Fibroblast of skin of right quadriceps (primary cell): Measurements from ENCODE around the gene ACVR1.

Source experiments
- DNase-seq: peaks from one replicate; pipeline ENCODE4 v3.0.0-alpha.2; 2013

Gene ACVR1

DNA sequence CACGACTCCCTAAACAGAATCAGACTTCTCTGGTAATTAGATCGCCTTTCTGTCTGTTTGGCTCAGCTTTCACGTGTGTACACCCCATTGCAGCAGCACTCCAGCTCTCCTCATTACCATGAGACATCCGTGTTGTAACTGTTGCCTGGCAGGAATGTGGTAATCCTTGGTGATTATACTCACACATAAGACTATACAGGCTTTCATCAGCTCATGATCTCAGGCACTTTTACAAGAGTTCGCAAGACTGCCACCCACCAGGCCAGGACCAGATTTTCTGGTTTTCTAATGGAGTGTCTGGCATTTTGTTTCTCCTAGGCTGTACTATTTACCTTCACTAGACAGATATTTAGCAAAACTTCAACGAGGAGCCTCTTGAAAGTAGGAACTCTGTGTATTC, 50.2 kb downstream of the ACVR1 start:
- peak; percentile 80 for DNase-seq

DNA sequence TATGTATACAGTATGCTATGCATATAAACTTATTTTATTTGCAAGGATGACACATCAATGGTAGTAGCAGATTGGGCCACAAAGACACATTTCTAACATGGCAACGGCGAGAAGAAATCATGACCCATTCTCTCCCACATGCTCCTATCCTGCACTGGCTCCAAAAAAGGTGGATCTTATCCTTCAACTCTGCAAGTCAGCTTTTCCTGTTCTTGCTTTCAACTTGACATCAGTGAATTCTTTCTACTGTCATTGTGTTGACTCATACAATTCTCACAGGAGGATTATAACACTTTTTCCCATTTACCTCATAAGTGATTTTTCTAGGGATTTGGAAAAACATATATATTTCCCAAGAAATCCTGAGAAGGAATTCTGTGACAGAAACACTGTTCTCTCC, 53.1 kb downstream of the ACVR1 start:
- peak; percentile 65 for DNase-seq

DNA sequence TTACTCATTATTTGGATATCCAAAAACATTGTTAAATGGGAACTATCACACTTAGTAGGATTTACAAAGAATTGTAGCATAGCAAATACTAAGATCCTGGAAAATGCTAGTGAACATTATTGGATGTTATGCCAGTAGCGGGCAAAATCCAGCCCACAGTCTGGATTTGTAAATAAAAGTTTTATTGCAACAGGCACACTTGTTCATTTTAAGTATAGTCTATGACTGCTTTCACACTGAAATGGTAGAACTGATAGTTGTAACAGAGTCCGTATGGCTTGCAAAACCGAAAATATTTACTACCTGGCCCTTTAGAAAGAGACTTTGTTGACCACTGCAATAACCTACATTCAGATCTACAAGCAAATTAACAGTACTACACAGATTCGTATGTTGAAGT, 53.6 kb downstream of the ACVR1 start:
- DNase-seq = no peak

DNA sequence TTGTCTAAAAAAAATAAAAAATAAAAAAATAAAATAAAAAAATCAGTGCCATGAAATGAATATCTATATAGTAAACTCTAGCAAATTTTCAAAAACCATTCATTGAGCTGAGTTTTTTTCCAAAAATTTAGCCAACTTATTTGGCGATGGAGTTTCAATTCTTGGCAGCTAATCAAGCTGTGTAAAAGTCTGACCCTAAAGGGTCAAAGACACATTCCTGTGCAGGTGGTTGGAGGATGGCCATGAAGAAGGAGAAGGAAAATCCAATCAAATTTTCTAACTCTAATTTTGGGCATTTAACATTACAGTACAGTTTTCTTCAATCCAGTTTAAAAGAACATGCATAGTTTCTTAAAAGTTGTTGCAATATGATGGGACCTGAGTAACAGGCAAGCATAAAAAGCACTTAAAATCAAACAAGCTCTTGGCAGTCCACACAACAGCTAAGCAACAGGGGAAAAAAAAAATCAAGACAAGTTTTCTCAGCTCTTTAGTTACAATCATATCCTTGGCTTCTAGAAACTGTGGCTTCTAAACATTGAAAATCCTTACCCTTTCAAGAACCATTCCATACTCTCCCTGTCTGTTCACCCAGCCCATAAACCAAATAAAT, 54.5 kb downstream of the ACVR1 start:
- no peak for DNase-seq

DNA sequence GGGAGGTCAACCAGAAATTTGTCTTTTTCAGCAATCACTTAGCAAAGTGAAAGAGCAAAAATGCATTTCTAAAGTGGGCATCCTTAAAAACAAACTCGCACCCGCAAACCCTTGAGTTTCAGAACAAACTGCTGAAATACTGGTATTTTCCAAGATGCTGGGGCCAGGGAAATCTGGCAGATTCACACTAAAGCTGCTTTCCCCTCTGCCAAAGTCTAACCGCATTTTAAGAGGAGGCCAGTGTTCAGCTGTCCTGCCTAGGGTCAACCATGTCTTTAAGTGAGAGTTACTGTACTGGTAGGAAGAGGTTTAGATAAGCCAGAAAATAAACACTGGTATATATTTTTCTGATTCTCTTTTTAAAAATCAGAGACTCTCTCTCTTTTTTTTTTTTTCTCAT, 55.9 kb downstream of the ACVR1 start:
- DNase-seq = no peak

DNA sequence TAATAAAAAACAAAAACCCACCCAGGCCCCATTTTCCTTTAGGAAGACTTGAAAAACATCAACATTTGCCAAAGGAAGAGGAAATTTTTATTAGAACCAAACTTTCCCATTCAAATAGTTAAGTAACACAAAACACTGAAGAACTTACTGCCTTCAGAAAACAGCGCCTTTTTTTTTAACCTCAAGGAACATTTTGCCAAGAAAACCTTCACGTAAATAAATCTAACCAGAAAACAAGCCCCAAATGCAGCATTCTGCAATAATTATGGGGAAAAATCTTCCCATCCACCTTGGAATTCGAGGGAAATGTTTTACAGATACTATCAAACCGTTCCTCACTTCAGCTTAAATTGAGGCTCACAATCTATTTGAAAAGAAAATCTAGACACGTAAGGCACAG, 56.4 kb downstream of the ACVR1 start:
- no peak for DNase-seq

DNA sequence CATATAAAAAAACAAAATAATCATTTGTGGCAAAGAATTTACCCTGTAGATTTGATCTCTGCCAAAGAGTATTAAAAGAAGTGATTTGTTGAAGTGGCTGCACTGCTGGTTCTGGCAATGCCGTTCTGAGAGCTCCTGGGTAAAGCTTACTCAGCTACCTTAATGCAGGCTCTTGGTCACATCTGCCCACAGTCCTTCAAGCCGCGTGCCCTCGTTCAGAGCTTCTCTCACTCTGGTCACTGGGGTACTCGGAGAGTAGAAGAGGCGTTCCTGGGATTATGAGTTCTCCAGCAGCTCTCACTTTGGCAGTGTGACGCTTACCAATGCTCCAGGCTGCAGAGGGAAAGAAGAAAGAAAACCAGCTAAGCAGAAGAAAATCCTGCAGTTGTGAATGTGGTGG, 57.9 kb downstream of the ACVR1 start:
- DNase-seq = no peak

DNA sequence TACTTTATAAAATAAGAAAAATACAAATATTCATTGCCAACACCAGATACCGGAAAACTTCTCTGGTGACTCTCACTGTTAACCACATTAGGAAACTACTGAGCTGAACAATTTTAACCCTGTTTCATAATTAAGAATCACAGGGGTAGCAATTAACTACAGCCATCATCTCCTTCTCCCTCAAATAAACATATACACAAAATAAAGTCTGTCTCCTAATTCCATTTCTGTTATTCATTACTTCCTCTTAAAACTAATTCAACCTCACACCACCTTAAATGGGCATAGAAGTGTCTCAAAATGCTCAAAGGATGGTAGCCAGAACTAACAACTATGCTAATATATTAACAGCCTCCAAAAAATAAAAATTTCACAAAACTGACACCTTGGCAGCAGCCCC, 60.7 kb downstream of the ACVR1 start:
- DNase-seq = peak; percentile 56

DNA sequence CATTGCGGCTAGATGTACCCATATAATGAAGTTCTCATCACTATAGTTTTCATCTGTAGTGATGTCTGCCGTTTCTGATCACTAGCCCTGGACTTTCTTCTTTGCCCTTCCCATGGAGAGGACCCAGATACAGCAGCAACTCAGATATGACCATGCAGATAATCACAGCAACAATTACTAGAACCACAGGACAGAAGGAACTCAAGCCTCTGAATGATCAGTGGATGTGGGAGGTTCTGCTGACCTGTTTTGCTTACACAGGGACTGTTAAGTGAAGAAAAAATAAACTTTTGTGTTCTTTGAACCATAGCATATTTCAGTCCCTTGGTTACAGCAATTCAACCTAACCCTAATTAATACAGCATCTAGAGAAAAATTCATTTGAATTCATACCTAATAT, 62.7 kb downstream of the ACVR1 start:
- DNase-seq = no peak

DNA sequence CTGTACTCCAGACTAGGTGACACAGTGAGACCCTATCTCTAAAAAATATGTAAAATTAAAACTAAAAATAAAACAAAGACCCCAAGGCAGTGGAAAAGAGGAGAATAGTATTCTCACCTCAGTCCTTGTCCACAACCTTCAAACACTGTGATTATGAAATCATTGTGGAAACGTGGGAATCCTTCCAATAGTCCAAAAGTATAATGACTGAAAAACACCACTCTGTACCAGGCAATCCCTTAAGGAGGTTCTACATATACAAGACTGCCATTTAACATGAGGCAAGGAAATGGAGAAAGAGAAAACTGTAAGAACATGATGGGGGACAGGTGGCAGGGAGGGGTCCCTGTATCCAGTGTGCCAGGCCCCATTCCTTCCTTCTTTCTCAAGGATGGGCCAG, 66.1 kb downstream of the ACVR1 start:
- no peak for DNase-seq

DNA sequence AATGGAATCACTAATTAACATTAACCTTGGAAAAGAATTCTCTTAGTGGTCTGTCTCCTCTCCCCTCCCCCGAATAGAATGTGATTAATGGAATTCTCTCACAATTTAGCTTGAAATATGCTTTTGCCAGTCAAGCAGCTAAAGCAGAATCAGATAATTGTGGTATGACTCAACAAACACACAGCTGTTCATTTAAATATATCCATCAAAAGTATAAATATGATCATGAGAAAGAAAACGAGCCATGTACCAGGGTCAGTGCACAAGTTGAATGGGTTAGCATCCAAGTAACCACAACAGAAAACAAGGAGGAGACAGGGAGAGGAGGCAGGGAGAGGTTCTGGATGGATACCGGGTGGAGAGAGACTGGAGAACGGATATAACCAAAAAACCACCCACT, 66.9 kb downstream of the ACVR1 start:
- peak; percentile 69 for DNase-seq

DNA sequence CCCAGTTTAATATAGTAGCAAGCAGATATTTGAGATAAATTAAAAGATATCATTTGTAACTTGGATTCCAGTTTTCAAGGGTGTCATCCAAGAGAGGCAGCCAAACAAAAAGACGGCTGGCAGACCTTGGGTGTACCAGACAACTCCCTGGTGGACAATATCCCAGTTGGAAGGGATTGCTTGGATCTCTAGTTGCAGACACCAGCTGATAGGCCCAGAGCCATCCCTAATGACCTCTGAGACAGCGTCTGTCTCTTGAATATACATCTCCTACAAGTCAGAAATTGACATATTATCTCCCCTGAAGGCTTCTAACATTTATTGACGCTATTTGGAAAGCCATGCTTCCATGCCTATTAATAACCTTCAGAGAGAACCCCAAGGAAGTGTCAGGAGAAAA, 67.7 kb downstream of the ACVR1 start:
- DNase-seq = no peak

DNA sequence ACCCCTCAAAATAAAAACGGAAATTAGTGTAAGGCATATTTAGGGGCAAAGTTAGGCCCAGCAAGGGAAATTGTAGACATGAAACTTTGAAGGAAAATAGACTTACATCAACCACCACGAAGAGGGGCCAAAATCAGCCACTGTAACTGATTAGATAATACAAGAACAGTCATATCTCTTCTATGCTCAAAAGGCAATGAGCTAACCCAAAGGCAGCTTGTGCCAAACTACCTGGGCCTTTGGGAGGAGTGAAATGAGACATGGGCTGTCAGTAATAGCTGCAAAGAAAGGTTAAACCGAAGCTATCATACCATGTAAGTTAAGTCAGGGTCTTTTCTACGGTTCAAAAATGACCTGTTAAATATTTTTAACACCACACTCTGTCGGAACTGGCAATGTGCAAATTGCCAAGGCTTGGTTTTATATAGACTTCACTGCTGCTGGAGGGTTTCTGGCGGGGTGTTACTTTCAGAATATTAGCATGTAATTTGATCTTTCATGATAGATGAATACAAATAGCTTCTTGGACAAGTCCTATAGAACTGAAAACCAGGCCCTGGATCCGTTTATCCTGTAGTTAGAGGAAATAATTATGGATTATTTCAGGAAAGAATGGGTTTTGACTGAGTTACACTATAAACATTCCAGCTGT, 69.6 kb downstream of the ACVR1 start:
- DNase-seq = no peak

DNA sequence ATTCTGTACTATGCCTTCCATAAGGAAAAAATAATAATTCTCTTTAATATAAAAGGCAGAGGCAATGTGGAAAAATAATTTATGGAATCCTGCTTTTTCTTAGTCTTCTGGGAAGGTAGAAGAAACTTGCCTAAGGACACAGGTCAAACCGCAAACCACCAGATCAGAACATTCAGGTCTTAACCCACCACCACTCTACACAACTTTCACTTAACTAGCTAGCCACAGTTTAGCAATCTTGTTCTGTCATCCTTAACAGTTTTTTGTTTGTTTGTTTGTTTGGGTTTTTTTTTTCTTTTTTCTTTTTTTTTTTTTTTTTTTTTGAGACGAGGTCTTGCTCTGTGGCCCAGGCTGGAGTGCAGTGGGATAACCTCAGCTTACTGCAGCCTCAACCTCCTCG, 70.6 kb downstream of the ACVR1 start:
- DNase-seq = no peak

DNA sequence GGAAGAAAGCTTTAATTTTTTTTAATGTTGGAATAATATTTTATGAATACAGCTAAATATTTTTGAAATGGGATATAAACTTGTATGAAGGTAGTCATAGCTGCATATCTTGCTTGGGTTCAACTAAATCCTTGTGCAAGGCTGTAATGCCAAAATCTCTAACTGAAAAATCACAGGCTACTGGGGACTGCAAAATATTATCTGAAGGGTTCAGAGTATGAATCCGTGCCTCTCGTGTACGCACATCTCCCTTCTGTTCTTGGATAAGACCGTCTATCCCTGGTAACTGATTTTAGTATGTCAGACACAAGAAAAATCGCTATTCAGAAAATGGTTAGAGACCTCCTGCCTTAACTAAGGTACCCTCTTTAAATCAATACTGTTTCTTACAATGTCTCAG, 71.8 kb downstream of the ACVR1 start:
- DNase-seq = no peak

DNA sequence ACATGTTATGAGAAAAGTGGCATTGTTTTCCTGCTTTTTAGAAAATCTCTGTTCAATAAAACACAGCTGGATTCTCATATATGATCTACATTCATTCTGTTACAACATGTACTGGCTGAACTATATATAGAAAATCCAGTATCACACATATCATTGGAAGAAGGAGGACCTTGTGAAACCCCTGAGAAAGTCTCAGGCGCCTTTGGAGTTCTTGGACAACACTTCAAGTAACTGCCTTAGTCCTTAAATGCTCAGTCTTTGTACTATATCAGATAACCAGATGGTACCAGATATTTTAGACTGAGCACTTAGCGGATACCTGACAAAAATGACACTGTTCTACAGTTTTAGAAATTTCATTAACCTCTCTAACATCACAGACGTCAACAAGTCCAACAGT, 72.2 kb downstream of the ACVR1 start:
- DNase-seq = no peak

DNA sequence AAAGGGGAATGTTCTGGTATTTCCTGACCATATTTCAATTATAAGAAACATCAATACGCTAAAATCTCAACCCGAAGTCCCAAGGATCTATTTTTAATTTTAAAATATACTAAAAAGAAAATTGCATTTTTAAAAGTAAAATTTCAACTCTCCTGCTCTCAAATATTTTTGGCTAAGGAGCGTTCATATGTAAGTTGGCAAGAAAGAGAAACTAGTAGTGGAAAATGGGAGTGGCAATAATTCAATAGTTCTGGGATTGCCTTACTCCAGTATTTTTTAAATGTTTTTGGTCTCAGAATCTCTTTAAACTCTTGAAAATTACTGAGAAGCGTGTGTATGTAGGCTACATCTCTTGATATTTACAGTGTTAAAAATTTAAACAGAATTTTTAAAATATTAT, 72.7 kb downstream of the ACVR1 start:
- no peak for DNase-seq

DNA sequence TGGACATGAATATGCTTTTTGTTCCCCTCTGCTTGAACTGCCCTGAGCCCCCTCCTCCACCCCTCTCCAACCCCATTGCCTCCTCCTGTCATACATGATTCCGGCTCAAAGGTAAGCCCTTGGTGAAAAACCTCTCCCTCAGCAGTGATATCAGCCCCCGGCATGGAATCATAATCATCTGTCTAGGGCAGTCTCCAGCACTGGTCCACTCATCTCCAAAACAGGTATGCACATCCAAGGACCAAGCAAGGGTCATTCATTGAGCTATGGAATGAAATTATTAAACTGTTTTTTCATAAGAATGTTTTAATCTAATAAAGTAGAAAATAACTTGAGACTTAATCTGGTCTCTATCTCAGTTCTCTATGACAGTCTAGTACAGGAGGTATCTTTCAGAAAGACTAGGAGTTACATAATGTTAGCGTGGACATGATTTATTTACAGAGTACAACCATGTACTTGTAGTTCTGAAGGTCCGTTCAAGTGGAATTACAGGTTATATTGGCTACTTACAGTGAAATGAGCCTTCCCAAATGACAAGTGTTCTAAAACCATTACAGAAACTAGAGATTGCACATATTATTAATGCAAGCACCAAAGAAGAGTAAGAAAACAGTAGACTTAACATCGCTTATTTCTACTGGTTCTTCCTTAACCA, 75.2 kb downstream of the ACVR1 start:
- DNase-seq = no peak

DNA sequence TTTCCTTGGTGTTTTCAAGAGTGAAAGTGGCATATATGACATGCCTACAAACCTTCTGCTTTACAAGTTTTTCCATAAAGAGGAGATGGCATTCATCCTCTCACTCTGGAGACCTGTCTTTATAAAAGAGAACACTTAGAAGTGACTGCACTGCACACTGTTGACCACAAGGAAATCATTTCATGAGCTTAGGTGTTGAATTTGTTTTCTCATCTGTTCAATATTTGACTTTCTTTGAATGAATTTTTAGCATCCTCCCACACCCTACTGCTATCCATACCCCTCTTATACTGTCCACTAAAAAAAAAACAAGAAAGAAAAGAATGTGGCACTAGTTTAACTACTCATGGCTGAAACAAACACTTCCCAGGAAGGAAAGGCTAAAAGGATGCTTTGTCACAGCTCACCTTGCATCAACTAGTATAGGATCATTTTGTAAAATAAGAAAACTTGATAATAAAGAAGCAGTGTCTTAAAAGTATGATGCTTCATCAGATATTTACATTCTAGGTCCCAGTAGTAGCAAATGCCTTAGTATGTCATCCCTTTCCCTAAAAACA, 83.0 kb downstream of the ACVR1 start:
- no peak for DNase-seq

DNA sequence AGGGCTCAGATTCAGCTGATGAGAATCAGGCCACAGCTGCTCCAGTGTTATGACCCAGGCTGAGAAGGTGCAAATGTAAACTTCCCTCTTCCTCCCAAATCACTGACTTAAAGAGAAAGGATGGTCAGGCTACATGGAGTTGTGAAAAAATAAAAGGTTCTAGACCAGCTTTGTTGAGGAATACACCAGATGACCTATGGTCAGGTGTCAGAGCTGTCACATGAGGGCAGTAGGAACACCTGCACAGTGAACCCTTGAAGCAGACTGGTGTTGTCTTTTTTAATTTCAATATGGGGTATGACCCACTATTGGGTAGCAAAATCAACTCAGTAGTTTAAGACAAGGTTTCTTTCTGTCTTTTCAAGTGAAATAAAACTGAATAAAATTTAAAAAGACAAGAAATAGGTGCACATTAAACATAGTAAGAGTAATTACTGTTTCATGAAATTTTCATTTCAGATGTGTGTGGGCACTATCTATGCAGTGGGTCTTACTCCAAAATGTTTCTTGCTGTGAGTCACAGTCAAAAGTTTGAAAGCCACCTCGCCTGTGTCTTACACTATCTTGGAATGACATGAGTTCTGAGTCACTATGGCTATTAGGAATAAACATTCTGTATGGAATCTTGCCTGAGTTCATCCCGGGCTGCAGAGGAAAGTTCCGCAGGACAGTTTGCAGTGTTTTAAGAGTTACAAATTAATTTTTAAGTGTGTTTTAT, 83.6 kb downstream of the ACVR1 start:
- peak; percentile 79 for DNase-seq

DNA sequence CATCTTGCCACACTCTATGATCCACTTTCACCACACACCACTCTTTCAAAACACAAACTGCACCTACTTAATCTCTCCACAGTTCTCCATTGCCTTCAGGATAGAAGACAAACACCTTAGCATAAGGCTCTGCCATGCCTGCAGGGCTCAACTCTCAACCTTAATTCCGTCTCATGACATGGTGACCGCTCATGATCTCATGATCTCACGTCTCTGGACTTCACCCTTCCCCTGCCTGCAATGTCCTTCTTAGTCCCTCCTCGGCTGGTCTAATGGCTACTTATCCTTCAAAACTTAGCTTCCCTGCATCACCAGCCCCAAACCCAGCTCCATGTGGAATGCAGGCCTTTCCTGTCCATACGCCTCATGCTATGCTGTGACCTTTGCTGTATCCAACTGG, 85.3 kb downstream of the ACVR1 start:
- DNase-seq = no peak

DNA sequence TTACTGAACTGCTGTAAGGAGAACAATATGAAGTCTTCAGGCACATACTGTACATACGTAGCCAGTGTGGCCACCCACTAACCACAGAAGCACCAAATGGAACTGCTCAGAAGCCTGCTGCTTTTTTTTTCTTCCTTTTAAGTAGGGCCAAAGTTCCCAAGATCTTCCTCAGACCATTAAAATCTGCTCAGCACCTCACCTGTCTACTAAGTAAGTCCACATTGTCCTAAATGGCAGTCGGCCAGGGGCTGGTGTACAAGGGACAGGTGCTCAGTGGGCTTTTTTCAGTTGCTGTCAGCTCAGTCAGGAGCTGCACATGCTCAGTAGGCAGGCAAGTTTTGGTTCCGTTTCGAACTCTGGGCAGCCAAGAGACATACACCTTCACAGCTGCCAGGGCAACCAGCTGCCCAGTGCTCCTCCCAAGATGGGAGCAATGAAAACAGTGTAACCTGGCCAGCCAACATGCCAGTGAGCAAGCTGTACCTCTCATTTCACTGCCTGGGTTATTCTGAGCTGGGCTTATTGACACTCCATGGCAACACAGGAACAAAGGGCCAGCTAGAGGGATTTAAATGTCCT, 86.1 kb downstream of the ACVR1 start:
- no peak for DNase-seq

DNA sequence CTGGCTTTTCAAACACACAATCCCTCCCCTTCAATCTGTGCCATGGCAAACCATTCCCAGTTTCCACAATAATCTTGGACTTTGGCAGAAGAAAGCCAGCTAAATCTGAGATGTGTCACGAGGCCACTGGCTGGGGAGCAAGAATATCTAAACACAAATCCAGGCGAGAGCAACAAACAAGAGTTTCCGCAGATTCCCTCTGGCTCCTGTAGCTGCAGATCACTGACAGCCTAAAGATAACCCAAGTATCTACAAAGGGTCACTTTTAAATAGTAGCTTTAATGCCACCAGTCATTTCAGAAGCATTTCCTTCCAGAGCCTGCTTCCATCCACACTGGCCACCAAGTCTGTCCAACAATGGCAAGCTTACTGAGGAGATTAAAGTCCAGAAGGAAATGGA, 86.9 kb downstream of the ACVR1 start:
- no peak for DNase-seq
